Cardiac fibroblast (primary cell): ENCODE data around the gene RNU1-1.
"Not testable (repeated sequence)": the region's sequence is repeated elsewhere in the genome, so short reads cannot be mapped to it uniquely, and the experiment has no call there.

ENCODE experiments used
- DNase-seq, 2 donors: peaks; one replicate each; pipeline versions ENCODE4 v3.0.0 to v3.0.0-alpha.2; 2010; ENCODE audit warnings: low read depth in 2 of 2
- H3K4me3 ChIP-seq, 2 donors: replicated peaks in 1 of 2; 1 replicate in 1 of 2; 2 replicates in 1 of 2; pipeline ENCODE4 v1.5.1; 2011; ENCODE audit warnings: low read depth in 2 of 2, low read length in 2 of 2, mild to moderate bottlenecking in 2 of 2, moderate library complexity in 1 of 2

RNU1-1 gene

DNA sequence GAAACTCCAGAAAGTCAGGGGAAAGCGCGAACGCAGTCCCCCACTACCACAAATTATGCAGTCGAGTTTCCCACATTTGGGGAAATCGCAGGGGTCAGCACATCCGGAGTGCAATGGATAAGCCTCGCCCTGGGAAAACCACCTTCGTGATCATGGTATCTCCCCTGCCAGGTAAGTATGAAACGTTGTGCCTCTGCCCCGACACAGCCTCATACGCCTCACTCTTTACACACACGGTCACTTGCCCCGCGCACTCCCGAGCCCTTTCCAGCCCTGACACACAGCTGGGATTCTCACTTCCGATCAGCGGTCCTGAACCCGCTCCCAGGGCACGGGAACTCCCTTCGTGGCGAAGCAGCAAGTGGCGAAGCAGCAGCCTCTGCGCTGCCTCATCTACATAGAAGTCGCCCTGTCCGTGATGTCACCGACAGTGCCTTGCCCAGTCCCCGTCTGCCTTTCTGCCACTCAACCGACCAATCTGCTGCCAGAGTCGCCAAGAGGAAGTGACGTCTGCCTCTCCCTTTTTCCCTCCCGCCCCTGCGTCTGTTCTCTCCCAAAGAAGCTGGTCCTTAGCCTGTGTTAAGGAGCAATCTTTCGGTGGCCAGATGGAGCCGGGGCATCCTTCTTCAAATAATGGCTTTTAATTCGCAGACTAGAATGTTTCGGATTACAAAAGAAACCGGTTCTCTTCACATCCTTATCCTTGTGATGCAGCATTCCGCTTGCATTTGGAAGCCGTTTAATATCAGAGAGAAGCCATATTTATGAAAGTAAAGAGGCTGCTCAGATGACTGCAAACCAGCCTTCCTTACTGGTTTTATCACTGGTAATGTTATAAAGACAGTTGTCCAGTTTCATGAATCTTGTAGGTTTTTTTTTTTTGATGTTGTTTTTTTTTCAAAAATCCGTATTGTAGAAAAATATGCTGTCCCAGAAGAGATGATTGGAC lies at the start of gene RNU1-1:
RNU1-1 (minus strand) TSS at position 179 of the 949 bp plus-strand sequence.
- peak within 1 kb of the TSS in 1 of 2 donors; percentile 42 for H3K4me3 ChIP-seq
- DNase-seq: peak; percentile 81 to 86

GRCh38 chr1:16561035-16561434 lies 47.0 kb upstream of the RNU1-1 start:
- DNase-seq, H3K4me3 ChIP-seq: not testable (repeated sequence)

DNA sequence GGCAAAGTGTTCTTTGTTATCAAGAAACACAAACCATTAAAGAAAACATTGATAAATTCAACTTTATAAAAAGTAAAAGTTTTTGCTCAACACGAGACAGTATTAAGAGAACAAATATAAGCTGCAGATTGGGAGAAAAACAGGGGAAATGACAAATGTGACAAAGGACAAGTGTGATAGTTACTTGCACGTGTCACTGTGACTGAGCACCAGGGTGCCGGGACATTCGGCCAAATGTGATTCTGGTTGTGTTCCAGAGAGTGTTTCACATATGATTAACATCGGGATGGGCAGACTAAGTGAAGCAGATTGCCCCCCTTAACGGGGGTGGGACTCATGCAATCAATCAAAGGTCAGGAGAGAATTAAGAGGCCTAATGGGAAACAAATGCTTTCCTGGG lies 46.4 kb upstream of the RNU1-1 start:
- not testable (repeated sequence) for DNase-seq, H3K4me3 ChIP-seq

GRCh38 chr1:16559688-16560087 lies 45.6 kb upstream of the RNU1-1 start:
- not testable (repeated sequence) for DNase-seq, H3K4me3 ChIP-seq

DNA sequence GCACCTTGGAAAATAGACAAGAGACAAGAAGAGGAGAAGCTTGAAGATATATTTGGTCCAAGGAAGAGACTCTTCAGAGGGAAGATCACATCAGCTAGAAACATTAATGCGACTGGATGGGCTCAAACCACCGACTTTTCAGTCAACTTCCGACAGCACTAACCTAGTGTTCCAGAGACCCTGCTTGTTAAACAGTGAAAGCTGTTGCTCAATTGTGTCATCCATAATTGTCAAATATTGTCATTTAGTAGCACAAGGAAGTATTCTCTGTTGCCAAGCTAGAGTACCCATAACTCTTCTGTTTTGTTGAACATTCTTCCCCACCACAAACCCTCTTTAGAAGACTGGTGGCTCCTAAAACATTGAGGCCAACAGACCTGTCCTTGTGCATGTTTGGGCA lies 42.9 kb upstream of the RNU1-1 start:
- not testable (repeated sequence) for DNase-seq, H3K4me3 ChIP-seq

GRCh38 chr1:16553244-16553643 lies 39.2 kb upstream of the RNU1-1 start:
- not testable (repeated sequence) for H3K4me3 ChIP-seq, DNase-seq

DNA sequence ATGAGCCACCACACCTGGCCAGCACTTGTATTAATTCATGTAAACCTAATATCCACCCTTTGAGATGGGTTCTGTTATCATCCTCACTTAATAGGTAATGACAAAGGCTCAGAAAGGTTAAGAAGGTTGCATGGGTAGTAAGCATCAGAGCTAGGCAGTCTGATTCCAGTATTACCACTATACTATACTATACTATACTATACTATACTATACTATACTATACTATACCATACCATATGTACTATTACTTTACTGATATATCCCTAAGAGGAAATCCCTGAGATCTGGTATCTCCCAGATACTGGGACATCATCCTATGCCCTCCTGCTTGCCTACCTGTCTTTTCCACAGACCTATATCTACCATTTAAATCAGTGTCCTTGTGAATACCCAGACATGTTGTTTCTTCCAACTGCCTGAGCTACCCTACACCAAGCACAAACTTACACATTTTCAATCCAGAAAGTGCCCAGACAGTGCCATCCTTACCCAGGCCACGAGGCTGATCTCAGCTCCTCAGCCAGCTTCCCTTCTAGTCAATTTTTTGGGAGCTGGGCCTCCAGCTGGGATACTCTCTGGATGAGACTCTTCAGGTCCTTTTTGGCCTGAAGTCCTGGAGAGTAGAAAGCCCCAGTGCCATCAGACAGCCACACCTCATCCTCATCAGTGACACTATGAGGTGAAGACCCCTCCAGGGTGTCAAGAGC lies 36.3 kb upstream of the RNU1-1 start:
- DNase-seq, H3K4me3 ChIP-seq: not testable (repeated sequence)

DNA sequence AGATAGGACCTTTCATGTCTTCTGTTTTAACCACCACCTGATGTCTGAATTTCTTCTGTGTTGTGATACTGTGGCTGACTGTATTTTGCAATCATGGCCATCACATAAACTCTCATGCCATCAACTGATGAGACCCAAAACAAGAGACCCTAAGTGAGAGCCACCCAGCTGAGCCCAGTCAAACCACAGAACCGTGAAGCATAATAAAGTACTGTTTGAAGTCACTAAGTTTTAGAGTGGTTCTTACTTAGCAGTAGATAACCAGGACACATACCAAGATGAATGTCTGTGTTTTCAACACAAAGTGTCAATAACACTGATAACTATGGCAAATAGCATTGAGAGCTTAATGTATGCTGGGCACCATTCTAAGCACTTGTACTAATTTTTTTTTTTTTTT lies 35.5 kb upstream of the RNU1-1 start:
- DNase-seq: not testable (repeated sequence)

DNA sequence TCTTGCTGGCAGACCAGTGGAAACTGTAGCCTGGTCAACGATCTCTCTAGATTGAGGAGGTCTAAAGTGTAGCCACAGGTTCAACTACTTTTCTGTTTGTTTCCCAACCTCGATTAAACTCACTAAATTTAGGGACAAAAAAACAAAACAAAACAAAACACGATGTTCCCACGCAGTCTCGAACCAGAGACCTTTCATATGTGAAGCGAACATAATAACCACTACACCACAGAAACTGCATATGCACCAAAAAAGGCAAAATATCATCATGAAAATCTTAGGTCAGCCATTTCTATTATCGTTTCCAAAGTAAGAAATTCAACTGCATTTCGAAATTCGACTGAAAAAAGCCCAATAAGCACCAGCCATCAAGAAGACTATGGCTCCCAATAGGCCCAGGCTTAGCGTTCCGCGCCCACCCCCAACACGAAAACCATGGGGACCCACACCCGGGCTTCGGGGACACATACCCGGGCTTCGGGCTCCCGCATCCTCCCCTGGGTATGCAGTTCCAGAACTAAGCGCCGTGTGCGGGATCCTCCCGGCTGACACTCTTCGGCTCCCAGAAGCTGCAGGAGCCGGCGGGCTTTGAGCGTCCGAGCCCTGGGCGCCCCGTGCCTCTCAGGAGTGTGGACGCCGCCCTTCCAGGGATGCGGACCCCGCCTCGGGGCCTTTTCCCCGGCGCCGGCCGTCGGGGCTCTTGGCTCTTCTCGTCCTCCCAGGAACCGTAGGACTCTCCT lies 33.6 kb upstream of the RNU1-1 start:
- not testable (repeated sequence) for H3K4me3 ChIP-seq
- peak in 1 of 2 donors; percentile 46 for DNase-seq

More for the DNA sequence above, 35.5 kb upstream of the RNU1-1 start:
- not testable (repeated sequence) for H3K4me3 ChIP-seq

DNA sequence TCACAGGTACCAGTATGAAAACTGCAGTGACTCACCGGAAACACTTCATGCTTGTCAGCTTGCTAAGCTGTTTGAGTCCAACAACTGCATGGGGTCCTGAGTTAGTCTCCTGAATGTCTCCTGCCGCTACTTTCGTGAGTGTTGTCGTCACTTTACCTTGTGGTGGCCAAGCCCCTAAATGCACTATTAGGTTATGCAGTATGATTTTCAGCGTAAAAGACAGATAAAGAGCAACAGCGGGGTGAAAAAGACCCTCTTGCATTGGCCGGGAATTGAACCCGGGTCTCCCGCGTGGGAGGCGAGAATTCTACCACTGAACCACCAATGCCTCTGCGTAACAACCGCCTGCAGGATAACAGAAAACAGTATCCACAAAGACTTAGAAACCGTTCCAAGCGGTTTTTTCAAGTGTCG lies 31.6 kb upstream of the RNU1-1 start:
- H3K4me3 ChIP-seq: not testable (repeated sequence)
- peak; percentile 12 to 87 for DNase-seq

DNA sequence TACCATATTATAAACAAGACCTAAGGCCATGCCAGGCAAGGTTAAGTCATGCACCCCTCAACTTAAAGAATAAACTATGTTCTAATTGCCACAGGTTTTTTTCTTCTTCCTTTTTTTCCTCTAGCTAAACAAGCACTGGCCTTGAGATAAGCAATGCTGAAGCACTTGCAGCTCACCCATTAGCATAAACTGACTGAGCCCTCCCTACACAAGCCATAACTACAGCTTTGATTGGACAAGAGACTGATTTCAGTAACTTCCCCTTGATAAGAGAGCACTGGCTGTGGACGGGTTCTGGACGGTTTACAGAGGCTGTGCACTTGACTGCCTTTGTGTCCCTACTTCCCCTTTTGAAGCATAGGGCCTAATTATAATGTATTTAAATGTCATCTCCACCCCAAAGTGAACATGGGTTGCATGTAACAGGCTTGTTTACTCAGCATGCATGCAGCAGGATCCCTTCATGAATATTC lies 26.4 kb upstream of the RNU1-1 start:
- not testable (repeated sequence) for H3K4me3 ChIP-seq, DNase-seq

GRCh38 chr1:16537528-16537927 lies 23.4 kb upstream of the RNU1-1 start:
- H3K4me3 ChIP-seq, DNase-seq: not testable (repeated sequence)

GRCh38 chr1:16536796-16537195 lies 22.7 kb upstream of the RNU1-1 start:
- not testable (repeated sequence) for DNase-seq

DNA sequence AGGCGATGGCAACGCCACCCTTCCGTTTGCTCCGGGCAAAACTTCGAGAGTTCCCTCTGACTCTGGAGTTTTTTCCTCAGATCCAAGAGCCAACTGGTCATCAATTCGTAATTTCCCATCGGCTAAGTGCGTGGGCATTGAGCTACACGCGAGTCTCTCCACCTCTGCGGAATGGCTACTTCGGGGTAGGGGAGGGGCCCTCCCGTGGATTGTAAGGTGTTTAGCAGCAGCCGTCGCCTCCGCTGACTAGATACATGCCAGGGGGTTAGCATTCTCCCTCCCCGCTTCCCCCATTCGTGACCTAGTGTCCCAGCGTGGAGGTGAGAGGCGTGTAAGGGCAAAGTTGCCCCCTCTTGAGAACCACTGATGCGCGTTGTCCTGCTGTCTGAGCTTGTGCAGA lies 21.8 kb upstream of the RNU1-1 start:
- DNase-seq, H3K4me3 ChIP-seq: not testable (repeated sequence)

More at GRCh38 chr1:16536796-16537195, 22.7 kb upstream of the RNU1-1 start:
- not testable (repeated sequence) for H3K4me3 ChIP-seq

- peak in 1 of 2 donors; percentile 25 for DNase-seq
- peak overlapping the region in 1 of 2 donors; percentile 43 for H3K4me3 ChIP-seq
Measured at GRCh38 chr1:16535487-16535886, 21.4 kb upstream of the RNU1-1 start.

GRCh38 chr1:16534829-16535456 lies 20.9 kb upstream of the RNU1-1 start:
- H3K4me3 ChIP-seq: peak overlapping the region in 1 of 2 donors; percentile 43
- DNase-seq: peak; percentile 45 to 84

GRCh38 chr1:16534239-16534828 lies 20.2 kb upstream of the RNU1-1 start:
- not testable (repeated sequence) for H3K4me3 ChIP-seq, DNase-seq
